Measurements from ENCODE around the gene CDKAL1. TPM values are rescaled to one million over a fixed set of nuclear protein-coding genes. Genes with fewer than 3 reads are reported as not detected.

The CDKAL1 gene
- total and polyA plus RNA-seq, 9 of the 15 experiments (the other 6 are each of a cell fraction or from before 2014, with no cell fraction given) = 11.2 to 36.3 (median 20.1) TPM

DNA sequence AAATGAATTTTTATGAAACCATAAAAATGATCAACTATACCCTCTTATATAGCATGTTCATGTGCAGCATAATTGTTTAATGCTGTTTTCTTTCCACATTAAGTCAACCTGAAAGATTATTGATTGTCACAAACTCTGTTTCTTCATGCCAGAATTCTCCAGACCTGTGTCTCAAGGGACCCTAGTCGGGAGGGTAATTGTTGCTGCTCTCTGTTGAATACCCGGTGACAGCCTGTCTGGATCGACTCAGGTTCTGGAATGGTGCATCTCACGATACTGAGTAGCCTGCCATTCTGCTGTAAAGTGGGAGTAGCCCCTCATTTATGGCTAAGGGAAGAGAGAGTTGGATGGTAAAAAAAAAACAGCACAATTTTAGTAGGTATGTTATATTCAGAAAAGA is 609.4 kb downstream of the CDKAL1 start:
- BruUV-seq (replicated peaks) = no TSS peak

GRCh38 chr6:21144928-21145327 is 610.7 kb downstream of the CDKAL1 start:
- Histone ChIP-seq H3K4me2 (ENCODE audit: insufficient read depth, low read length) (no peak overlapping the region), H3K9me3 (replicated peaks; ENCODE audit: control insufficient read depth, insufficient read depth, low read depth, low read length) (no peaks in the 10 kb centered on the region), H4K20me1 (replicated peaks; ENCODE audit: control insufficient read depth, insufficient read depth, low read length) (no peaks in the 10 kb centered on the region), H3K27ac (ENCODE audit: extremely low read depth, low read depth, low read length) (no peak overlapping the region), H3K4me1 (replicated peaks in 1 of 2; ENCODE audit: control insufficient read depth in 2 of 2, insufficient read depth in 2 of 2, low read length in 2 of 2) (no peaks in the 10 kb centered on the region), H2AFZ (ENCODE audit: low read depth, low read length) (no peak overlapping the region), H3K27me3 (ENCODE audit: control insufficient read depth in 2 of 2, insufficient read depth in 2 of 2, low read length in 2 of 2) (no peaks in the 10 kb centered on the region), H3K4me3 (no peak overlapping the region), H3K79me2 (ENCODE audit: control insufficient read depth, insufficient read depth, low read length) (no peaks in the 10 kb centered on the region), H3K9me1 (ENCODE audit: control insufficient read depth, insufficient read depth, low read length) (no peaks in the 10 kb centered on the region), H3K36me3 (ENCODE audit: control insufficient read depth, insufficient read depth, low read length) (no peaks in the 10 kb centered on the region), H3K9ac (ENCODE audit: insufficient read depth in 1 of 2, low read depth in 2 of 2, low read length in 2 of 2) (no peak overlapping the region)
- ChIA-PET POLR2A (no interaction called here), CTCF (ENCODE audit: low intra/inter-chr PET ratio) (no interaction called here)
- no peak for DNase-seq (ENCODE audit: extremely low read depth in 1 of 4, low spot score in 3 of 4)
- WGBS (ENCODE audit: insufficient coverage, low coverage, missing lambda C conversion rate) = 21% methylated on average over 2 of the region's 2 CpGs
- TF ChIP-seq ETV5 (CRISPR knock-in tag; IDR thresholded peaks at IDR 0.05; ENCODE audit: low read depth) (no peak), NKRF (IDR thresholded peaks at IDR 0.05; ENCODE audit: borderline replicate concordance) (no peak), PHF8 (IDR thresholded peaks at IDR 0.05; ENCODE audit: borderline replicate concordance, low read length) (no peak), ZNF165 (CRISPR knock-in tag; IDR thresholded peaks at IDR 0.05; ENCODE audit: borderline replicate concordance) (no peak), ZNF184 (CRISPR knock-in tag; IDR thresholded peaks at IDR 0.05) (no peak)
- no peak for FAIRE-seq
- in situ Hi-C loops (cut with MboI) (no loop called here), intact Hi-C loops (cut with micrococcal nuclease) (no loop called here)
- no TSS peak for BruUV-seq (replicated peaks)
- ATAC-seq = no peak

More for the DNA sequence above, 609.4 kb downstream of the CDKAL1 start:
- no peaks in the 10 kb centered on the region for H3K9me3 ChIP-seq (replicated peaks; ENCODE audit: control insufficient read depth, insufficient read depth, low read depth, low read length)
- 70% methylated on average over 4 of the region's 4 CpGs for WGBS (ENCODE audit: insufficient coverage, low coverage, missing lambda C conversion rate)
- FAIRE-seq (no peak), ATAC-seq (no peak), DNase-seq (ENCODE audit: extremely low read depth in 1 of 4, low spot score in 3 of 4) (no peak)
- no peaks in the 10 kb centered on the region for H3K79me2 ChIP-seq (ENCODE audit: control insufficient read depth, insufficient read depth, low read length)
- no peaks in the 10 kb centered on the region for H3K4me1 ChIP-seq (replicated peaks in 1 of 2; ENCODE audit: control insufficient read depth in 2 of 2, insufficient read depth in 2 of 2, low read length in 2 of 2)
- H3K27me3 ChIP-seq (ENCODE audit: control insufficient read depth in 2 of 2, insufficient read depth in 2 of 2, low read length in 2 of 2) = no peaks in the 10 kb centered on the region
- H3K36me3 ChIP-seq (ENCODE audit: control insufficient read depth, insufficient read depth, low read length) = no peaks in the 10 kb centered on the region
- no peaks in the 10 kb centered on the region for H4K20me1 ChIP-seq (replicated peaks; ENCODE audit: control insufficient read depth, insufficient read depth, low read length)
- intact Hi-C loops (cut with micrococcal nuclease) (no loop called here), in situ Hi-C loops (cut with MboI) (no loop called here)
- H3K4me2 ChIP-seq (ENCODE audit: insufficient read depth, low read length) = no peak overlapping the region
- no peaks in the 10 kb centered on the region for H3K9me1 ChIP-seq (ENCODE audit: control insufficient read depth, insufficient read depth, low read length)
- H3K9ac ChIP-seq (ENCODE audit: insufficient read depth in 1 of 2, low read depth in 2 of 2, low read length in 2 of 2) = no peak overlapping the region
- POLR2A ChIA-PET = no interaction called here
- no peak overlapping the region for H3K4me3 ChIP-seq
- CTCF ChIA-PET (ENCODE audit: low intra/inter-chr PET ratio) = no interaction called here
- H2AFZ ChIP-seq (ENCODE audit: low read depth, low read length) = no peak overlapping the region
- no peak overlapping the region for H3K27ac ChIP-seq (ENCODE audit: extremely low read depth, low read depth, low read length)
- TF ChIP-seq ZNF134 (CRISPR knock-in tag; conservative IDR thresholded peaks at IDR 0.05) = no peak
- no peak for TF ChIP-seq MAFK (IDR thresholded peaks at IDR 0.05; ENCODE audit: low read length)
- TF ChIP-seq ELK1 (CRISPR knock-in tag; IDR thresholded peaks at IDR 0.05) = no peak

Data from K562 (cell line).